Kidney tubule cell (primary cell): ENCODE results near the gene BAZ2B.

Experiments used
- DNase-seq: peaks from one replicate; pipeline ENCODE4 v3.0.0-alpha.2; 2018; ENCODE audit warnings: low spot score

BAZ2B gene

DNA sequence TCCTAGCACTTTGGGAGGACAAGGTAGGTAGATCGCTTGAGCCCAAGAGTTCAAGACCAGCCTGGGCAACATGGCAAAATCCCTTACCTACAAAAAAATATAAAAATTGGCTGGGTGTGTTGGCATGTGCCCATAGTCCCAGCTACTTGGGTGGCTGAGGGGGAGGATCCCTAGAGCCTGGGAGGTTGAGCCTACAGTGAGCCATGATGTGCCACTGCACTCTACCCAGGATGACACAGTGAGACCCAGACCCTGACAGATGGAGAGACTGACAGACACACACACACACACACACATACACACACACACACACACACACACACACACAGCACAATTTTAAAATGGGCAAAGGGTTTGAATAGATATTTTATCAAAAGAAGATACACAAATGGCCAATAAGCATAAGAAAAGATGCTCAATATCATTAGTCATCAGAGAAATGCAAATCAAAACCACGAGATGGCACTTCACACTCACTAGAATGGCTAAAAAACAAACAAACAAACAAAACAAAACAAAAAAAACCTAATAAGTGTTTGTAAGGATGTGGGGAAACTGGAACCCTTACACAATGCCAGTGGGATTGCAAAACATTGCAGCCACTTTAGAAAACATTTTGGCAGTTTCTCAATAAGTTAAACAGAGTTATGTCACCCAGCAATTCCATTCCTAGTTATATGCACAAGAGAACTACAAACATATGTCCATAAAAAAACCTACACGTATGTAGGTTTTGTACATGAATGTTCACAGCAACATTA, 42.3 kb downstream of the BAZ2B start:
- DNase-seq: no peak

DNA sequence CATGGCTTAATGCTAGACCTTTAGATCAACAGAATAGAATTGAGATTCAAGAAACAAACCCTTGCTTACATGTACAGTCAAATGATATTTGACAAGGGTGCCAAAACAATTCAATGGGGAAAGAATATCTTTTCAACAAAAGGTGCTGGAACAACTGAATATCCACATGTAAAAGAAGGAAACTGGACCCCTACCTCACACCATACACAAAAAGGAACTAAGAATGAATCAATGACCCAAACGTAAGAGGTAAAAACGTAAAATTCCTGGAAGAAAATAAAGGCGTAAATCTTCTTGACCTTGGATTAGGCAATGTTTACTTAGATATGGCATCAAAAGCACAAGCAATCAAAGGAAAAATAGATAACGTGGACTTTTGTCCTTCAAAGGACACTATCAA, 43.1 kb downstream of the BAZ2B start:
- no peak for DNase-seq

DNA sequence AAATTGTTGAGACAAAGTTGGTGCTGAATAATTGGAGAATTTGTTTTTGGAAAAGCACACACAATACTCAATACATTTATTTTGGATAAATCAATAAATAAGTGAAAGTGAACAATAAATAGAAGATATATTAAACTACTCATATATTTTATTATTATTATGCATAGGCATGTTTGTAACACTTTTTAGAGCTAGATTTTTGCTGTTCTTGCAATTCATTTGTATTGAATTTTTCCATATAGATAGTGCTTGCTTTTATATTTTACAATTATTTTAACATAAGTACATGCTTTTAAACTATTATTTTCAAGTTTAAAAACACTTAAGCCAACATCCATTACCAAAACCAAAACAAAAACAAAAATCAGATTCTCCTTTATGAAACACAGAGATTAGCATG, 43.9 kb downstream of the BAZ2B start:
- no peak for DNase-seq

DNA sequence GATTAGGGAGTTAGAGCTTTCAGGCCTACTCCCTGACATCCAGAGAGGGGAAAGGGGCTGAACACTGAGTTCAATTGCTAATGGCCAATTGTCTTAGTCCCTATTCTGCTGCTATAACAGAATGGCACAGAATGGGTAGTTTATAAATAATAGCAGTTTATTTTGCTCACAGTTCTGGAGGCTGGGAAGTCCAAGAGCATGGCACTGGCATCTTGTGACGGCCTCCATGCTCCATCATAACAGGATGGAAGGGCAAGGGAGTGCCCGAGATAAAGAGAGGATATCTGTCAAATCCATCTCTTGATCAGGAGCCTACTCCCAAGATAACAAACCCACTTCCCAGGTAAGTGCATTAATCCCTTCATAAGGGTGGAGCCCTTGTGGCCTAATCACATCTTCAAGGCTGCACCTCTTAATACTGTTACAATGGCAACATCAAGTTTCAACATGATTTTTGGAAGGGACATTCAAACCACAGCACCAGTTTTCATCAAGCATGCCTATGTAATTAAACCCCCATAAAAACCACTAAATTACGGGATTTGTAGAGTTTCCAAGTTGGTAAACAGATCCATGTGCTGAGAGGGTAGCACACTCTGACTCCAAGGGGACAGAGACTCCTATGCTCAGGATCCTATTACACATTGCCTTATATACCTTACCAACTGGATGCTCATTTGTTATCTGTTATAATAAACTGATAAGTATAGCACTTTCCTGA, 44.6 kb downstream of the BAZ2B start:
- DNase-seq: no peak

DNA sequence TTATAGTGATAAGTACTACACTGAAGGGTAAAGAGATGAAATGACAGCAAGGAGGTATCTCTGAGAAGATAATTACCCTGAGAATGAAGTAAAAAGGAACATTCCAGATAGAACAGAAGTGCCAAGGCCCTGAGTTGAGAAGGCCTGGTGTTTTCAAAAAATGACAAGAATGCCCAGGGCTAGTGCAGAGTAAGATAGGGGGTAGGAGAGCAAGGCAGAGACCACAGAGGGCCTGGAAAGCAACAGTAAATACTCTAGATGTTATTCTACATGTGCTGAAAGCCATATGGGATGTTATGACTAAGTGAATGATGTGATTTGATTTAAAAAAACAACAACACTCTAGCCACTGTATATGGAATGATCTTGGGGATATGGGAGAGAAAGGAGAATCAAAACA, 52.3 kb downstream of the BAZ2B start:
- no peak for DNase-seq

DNA sequence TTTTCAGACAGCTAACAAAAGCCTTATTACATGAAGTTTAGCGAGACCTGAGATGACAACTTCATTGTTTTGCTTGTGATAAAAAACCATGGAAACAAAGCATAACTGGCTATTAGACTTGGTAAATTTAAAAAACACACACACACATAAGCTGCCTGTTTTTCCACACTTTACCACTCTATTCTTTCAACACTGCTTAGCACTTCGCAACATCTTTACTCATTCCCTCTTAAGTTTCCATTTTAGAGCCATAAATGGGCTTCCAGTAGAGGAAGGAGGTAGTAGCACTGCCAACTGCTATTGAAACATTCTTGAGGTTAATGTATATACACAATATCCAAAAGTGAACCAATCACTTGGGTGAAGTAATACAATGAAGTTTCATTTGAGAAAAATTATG, 54.1 kb downstream of the BAZ2B start:
- no peak for DNase-seq

DNA sequence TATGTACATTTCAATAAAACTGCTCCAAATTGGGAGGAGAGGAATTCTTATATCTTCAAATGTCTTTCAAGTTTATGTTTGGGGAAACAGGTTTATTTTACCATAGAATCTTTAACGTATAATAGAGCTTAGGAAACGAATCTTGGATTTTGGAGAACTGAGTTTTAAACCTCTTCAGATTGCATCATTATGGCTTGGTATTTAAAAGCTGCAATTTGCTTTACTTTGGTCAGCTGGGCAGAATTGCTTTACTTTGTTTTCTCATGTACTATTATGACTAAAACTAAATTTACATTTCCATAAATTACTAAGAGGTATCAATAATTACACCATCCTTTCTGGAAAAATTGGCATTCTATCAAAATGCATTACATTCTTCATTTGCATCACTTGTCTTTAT, 54.6 kb downstream of the BAZ2B start:
- DNase-seq: no peak

DNA sequence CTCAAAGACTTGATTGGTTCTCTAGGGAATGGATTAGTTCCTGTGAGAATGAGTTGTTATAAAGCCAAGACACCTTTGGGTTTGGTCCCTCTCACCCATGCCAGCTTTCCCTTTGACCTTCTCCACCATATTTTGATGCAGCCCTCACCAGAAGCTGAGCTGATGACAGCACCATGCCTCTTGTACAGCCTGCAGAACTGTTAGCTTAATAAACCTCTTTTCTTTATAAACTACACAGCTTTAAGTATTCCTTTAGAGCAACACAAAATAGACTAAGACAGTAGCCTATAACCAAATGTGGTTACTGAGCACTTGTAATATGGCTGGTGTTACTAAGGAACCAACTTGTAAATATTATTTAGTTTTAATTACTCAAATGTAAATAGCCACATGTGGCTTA, 55.1 kb downstream of the BAZ2B start:
- no peak for DNase-seq

DNA sequence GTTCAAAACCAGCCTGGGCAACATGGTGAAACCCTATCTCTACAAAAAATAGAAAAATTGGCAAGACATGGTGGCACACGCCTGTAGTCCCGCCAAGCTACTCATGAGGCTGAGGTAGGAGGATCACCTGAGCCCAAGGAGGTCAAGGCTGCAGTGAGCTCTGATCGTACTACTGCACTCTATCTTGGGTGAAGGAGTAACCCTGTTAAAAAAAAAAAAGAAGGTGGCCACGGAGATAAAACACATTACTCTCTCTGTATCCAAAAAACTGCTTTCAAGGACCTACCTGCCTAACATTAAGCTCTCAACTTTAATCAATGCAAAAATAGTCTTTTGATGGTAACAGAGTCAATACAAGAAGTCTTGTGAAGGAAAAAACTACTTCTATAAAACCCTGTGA, 57.3 kb downstream of the BAZ2B start:
- no peak for DNase-seq

DNA sequence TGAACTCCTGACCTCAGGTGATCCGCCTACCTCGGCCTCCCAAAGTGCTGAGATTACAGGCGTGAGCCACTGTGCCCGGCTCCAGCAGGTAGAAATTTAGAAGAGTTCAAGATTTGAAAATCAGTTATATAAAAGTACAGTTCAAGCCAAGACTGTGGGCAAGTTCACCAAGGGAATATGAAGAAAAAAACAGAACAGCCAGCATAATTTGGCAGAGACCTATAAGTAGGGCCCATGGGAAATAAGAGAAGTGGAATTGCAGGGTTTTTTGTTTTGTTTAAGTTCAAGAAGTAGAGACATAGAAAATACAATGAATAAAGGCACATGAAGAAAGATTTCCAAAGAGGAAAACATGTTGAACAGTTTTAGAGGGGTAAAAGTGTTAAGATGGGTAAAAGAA, 57.9 kb downstream of the BAZ2B start:
- no peak for DNase-seq

DNA sequence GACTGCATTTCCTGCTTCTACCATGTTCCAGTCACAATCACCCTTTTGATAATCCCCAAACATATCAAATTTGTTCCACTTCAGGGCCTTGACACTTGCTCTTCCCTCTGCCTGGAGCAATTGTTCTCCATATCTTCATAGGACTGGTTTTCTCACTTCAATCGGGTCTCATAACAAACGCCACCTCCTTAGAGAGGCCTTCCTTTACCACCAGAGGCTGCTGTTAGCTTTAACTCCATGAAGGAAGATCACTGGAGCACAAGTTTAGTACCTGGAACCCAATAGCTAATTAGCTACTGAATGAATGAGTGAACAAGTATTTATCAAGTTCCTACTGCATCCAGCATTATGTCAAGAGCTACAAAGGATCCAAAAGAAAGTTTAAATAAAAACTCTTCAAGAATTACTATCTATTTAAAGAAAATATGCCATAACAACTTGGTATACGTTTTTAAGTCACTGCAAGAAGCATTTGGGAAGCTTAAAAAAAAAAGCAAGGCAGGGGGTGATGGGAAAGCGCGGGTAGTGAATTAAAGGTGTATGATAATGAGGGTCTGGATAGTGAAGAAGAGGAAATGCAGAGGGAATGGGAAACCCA, 58.8 kb downstream of the BAZ2B start:
- peak; percentile 15 for DNase-seq

DNA sequence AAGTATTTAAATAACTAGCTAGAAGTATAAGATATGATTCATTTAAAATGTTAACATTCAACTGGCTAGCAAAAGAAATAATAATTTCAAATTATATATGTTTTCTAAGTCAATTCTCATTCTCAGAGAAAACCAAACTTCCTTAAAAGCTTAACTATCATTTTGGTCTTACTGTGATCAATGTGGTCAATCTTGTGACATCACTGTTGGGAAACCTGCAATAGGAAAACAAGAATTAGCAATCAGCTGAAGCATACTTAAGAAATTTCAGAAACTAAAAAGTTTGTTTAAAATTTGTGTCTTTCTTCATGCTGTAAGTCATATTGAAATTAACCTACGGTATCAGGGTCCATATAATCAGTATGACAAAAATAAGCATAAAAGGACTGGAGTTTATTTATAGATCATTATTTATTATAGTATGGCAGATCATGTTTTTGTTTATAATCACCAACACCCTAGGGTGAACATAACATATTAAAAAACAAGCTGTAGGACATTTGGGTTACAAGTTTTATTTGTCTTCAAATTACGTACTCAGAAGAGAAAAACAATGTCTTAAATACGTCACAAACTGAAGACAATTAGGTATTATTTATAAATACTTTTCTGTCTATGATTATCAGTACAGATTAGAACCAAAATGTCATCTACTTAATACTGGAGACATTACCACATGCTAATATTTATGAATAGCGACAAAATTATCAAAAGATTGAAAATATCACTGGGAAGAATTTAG, 60.5 kb downstream of the BAZ2B start:
- DNase-seq: no peak

DNA sequence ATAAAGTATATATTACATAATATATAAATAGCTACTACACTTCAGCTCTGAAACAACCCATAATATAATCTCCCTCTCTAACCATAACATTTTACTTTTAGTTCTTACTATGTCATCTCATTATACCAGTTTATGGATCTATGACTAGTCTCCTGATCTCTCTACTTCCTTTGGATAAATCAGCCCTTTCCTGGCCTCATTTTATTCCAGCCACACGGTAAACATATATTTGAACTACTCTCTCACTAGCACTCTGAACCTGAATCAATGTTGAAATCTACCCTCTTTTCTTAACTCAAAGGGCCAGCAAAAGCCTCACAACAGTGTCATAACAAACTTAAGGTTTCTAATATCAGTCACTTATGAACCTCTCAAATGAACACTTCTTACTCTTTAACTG, 62.6 kb downstream of the BAZ2B start:
- DNase-seq: no peak

DNA sequence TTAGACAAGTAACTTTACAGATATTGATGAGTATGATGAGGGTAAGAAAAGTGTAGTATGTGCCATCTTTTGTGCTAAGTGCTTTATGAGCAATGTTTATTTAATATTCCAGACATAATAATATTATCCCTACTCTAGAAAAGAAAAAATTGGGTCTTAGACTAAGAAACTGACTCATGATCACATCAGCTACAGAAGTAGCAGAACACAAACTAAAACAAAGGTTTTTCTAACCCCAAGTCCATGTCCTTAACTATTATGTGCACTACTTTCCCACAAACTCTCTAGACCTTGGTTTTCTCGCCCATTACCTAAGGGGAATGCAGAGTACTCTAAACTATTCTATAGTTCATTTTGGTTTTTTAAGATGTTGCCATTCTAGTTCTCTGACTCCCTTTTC, 64.5 kb downstream of the BAZ2B start:
- DNase-seq: no peak

DNA sequence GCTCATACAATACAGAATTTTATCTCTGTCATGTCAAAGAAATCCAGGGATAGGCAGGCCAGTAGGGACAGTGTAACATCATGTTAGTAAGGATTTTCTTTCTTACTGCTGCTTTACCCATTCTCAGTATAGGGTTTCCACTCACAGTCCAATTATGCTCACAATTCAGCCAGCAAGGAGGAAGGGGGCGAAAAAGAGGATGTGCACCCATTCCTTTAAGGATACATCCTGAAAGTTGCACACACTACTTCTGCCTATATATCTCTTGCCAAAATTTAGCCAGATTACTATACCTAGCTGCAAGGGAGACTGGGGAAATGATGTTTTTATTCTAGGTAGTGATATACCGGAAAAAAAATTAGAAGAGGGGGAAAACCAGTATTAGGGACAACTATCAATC, 66.1 kb downstream of the BAZ2B start:
- DNase-seq: no peak

DNA sequence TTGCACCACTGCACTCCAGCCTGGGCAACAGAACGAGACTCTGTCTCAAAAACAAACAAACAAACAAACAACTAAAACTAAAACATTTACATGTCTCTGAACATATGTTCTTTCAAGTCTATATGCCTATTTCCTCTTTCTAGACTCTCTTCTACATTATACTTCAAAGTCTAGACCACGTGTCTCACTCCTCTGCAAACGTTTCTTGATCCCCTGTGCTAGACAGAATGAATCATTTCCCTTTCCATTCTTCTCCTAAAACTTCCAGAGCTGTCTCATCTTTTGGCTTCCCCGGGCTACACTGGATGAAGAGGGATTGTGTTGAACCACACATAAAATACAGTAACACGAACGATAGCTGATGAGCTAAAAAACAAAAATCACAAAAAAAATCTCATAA, 67.1 kb downstream of the BAZ2B start:
- DNase-seq: no peak

DNA sequence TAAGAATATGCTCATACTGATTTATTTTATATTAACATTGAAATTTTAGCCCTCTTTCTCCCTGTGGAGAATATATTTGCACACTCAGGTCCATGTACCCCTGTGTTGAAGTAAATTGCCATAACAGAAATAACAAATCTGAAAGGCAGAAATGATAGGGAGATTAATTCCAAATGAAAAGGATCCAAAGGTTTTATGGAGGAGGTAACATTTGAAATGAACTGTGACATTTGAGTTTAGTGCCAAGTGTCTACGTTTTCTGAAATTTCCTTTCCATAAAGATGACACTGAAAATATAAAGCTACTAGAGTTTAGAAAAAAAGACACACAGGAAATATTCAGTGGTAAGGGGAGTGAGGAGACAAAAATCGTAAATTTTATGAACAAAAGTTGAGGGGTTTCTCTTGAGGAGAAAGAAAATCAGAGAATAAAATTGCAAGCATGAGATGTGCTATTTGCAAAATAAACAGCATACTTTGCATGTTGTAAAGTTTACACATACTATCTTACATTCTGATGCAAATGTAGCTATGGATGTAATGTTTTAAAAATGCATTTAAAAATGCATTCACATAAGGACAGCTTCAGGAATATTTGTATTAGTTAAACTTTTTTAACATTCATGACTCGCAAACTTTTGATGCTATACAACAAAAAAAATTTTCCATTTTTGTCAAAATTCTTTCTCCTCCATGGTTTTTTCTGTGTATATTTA, 69.5 kb downstream of the BAZ2B start:
- no peak for DNase-seq

DNA sequence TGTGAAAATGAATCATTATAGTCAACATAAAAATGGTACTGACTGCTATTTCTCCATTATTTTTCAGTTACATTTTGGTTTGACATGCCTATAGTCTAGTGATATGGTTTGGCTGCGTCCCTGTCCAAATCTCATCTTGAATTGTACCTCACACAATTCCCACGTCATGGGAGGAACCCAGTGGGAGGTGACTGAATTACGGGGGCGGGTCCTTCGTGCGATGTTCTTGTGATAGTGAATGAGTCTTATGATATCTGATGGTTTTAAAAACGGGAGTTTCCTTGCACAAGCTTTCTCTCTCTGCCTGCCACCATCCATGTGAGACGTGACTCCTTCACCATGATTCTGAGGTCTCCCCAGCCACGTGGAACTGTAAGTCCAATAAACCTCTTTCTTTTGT, 70.3 kb downstream of the BAZ2B start:
- no peak for DNase-seq

DNA sequence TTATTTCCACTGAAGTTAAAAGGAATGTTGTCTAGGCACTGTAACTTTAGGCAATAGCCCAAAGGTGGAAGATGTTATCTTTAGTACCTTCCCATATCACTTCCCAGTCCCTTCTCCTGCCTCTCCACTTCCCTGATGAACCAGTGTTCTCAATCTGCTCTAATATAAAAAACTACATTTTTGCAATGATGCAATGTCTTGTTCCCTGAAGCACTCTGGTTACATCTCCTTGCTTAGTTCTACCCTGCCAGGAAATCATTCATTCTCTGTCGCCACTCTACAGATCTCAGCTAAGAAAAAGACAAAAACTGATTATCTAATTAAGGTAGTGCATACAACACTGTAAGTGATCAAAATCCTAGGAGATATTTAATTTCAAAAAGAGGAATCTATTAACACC, 71.3 kb downstream of the BAZ2B start:
- DNase-seq: no peak

DNA sequence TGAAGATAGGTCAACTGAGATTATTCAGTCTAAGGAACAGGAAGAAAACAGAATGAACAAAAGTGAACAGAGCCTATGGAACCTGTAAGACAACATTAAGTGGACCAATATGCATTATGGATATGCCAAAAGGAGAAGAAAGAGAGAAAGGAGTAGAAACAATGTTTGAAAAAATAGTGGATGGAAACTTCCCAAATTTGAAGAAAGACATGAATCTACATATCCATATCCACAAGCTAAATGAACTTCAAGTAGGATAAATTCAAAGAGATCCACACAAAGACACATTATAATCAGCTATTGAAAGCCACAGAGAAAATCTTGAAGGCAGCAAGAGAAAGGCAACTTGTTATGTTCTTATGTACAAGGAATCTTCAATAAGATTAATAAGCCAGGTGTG, 74.2 kb downstream of the BAZ2B start:
- no peak for DNase-seq

DNA sequence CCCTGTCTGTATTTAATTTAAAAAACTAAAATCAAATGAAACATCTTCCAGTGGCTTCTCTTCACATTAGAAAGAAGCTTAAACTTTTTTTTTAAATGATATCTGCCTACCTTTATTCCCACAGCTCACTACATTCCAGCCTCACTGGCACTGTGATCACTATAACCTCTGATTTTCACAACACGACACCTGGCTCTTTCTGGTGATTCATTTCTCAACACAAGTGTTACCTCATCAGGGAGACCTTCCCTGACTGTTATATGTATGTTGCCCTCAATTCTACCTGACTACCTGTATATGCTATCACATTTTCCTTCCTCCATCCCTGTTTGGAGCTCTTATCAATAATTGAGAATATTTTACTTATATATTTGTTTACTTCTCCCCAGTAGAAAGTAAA, 76.6 kb downstream of the BAZ2B start:
- peak; percentile 6 for DNase-seq

DNA sequence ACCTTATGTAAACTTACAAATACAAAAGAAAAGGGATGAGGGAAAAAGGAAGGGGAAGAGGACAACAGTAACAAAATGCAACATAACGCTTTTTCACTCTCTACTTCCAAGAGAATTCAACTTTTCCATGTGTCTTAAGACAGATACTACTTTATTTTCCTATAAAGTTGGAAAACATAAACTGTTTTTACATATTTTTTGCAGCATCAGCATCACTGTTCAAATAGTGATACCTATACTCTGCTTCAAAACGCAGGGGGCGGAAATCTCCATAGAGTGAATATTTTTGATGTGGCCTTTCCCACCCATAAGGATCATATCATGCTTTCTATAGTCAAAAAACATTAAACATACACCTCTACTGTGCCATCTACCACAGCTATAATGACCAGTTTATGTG, 77.5 kb downstream of the BAZ2B start:
- DNase-seq: no peak
